ENCODE measurements around the gene CFH.

GRCh38 chr1:196660272-196660671, 8.4 kb downstream of the CFH start:
- TF ChIP-seq POLR2A (IDR thresholded peaks at IDR 0.05; ENCODE audit: low read depth, low read length) = no peak
- TF ChIP-seq TAF1 (IDR thresholded peaks at IDR 0.05; ENCODE audit: borderline replicate concordance, low read depth, low read length) = no peak

All from GM12892 (cell line).